IPS DF 4.7 (cell line): ENCODE measurements around the gene LRP1B.
"Not testable (repeated sequence)": the region's sequence is repeated elsewhere in the genome, so short reads cannot be mapped to it uniquely, and the experiment has no call there.

Experiments
- DNase-seq: peaks from one replicate; pipeline ENCODE4 v3.0.0-alpha.2; 2013; ENCODE audit warnings: low spot score; ENCODE audit errors: extremely low read depth

The LRP1B gene

DNA sequence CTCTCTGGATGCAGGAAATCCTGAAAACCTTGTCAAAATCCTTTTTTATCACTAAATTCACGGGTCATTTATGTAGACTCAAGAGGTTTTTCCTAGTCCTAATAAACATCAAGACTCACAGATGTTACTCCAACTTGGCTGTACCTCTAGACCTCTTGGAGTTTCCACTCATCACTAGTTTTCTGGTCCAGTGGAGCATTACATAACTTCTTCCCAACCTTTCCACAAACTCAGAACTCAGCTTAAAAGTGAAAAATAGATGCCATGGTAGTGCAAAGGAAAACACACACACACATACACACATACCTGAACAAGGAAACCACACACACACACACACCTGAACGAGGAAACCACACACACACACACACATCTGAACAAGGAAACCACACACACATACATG, 807.2 kb downstream of the LRP1B start:
- no peak for DNase-seq

DNA sequence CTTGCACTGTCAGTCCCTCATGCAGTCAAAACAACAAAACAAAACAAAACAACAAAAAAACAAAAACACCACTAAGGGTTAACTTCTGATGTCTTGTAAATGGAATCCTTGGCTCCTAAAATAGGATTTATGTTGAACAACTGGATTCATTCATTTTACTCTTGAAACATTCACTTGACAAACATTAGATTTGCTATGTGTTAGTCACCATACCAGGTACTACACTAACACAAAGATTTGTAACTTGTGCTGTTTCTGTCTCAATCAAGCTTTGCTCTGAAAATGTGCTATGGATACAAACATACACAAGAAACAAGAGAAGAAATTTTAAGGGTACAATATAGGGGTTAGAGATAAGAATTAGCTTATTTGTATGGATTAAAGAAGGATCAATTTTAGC, 812.8 kb downstream of the LRP1B start:
- no peak for DNase-seq

DNA sequence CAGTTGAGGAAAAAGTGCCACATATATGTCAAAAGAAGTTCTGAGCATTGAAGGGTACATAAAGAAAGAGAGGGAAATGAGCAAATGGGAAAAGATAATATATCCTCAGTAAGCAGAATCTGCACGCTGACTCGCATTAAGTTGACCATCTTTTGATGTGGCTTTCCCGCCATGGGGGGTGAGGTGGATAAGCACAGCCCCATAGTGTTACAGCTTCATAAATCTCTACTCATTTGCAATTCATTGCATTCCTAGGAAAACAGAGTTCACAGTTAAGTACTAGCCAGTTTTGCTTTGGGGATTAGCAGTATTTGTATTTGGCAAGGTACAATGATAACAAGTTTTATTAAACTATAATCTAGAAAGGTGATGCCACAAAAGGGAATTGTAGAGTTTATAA, 814.2 kb downstream of the LRP1B start:
- DNase-seq, result no peak

DNA sequence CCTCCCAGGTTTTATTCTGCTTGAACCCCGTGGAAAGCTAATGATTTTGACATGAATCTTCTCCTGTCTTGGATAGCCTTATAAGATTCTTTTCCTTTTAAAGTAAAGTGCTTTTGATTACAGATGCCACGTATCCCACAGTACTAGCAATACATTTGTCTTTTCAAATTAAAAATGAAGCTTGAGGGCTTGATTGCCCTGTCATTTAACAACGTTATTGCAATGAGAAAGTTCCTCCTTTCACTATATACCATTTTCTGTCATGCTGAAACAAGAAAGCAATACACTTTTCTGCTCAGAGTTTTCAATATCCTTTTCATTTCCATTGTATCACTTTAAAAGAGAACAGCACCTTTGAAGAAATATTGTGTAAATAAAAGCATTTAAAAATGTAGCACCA, 814.7 kb downstream of the LRP1B start:
- DNase-seq, result no peak

DNA sequence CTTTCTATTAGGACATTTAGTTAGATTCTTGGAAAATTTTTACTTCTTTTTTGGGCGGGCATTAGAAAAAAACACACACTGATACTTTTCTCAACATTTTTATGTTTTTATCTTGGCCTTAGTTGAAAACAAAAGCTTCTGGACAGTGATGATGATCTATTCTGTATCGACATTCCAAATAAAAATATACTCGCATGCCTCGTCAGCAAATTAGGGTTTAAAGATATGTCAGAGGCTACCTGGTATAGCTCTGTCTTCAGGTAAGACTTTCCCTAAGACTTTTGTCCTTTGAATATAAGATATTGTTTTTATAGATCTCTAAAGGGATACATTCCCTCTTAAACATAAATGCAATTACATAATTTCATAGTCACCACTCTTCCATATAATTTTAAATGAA, 816.8 kb downstream of the LRP1B start:
- no peak for DNase-seq

DNA sequence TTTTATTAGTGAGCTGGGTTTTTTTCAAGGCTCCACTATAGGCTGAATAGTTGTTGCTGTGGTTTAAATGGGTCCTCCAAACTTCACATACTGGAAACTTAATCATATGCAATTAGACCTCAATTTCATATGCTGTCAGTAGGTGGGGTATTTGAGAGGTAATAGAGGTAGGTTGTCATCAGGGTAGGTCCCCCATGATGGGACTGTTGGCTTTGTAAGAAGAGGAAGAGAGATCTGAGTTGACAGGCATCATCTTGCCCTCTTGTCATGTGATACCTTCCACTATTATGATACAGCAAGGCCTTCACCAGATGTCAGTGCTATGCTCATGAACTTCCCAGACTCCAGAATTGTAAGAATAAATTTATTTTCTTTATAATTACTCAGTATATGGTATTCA, 819.4 kb downstream of the LRP1B start:
- no peak for DNase-seq

DNA sequence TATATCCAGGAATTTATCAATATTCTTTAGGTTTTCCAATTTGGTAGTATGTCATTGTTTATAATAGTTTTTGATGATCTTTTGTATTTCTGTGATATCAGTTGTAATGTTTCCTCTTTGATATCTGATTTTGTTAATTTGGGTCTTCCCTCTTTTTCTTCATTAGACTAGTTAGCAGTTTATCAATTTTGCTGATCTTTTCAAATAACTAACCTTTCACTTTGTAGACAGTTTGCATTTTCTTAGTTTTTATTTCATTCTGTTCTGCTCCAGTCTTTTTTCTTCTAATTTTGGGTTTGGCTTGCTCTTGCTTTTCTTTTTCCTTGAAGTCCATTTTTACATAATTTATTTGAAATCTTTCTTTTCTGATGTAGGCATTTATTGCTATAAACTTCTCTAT, 824.4 kb downstream of the LRP1B start:
- no peak for DNase-seq

DNA sequence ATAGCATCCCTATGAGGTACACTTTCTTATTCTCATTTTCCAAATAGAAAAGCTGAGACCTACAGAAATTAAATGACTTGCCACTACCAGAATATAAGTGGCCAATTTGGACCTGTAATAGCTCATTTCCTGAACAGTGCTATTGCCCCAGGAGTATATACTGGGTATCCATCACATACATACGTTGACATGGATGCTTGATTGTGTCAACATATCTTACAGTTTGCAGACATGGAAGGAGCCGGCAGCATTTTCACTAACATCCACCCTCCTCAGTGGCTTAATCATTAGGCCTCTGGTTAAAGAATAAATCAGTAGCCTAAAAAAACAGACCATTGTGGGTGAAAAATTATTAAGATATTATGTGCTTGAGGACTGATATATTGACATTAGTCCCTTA, 829.3 kb downstream of the LRP1B start:
- DNase-seq, result no peak

DNA sequence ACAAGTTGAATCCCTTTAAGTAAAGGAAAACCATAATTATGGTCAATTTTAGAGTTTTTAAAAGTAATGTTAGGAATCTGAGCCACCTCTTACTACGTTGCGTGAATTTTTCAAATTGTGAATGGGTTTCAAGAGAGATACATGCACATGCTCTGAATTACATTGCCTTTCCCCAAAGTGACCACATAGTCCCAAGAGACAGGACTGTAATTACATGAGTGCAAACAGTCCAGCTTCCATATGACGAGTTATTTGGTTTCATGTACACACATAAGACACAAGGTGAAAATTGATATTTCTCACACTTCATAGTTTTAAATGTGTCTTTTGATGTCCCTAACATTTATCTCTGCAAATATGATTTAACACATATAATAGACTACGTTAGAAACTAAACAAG, 850.8 kb downstream of the LRP1B start:
- no peak for DNase-seq

DNA sequence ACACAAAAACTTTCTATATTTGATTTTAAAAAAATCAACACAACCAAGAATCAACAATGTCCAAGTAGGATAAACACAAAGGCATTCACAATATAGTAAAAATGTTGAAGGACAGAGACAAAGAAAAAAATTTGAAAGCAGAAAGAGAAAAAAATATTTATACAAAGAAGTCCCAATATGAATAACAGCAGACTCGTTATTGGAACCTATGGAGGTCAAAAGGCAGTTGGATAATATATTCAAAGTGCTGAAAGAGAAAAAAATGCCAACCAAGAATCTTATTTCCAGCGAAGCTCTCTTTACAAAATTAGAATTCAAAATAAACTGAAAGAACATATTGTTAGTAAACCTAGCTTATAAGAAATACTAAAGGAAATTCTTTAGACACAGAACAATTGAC, 859.5 kb downstream of the LRP1B start:
- DNase-seq, result no peak

DNA sequence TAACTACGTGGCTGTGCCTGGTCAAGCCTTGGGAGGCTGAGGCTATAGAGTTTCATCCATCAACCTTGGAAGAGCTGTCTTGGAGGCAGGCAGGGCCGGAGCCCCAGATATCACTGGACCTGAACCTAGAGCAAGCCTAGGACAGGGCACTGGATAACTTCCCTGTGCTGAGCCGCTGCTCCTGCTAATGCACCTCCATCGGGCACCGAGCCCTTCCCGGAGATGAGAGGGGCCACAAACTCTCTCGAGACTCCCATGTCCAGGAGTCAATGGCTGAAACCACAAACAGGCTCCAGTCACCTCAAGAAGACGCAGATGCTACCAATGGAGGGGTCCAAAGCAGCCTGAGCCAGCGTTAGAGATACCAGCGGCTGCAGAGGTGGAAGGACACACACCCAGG, 866.0 kb downstream of the LRP1B start:
- no peak for DNase-seq

DNA sequence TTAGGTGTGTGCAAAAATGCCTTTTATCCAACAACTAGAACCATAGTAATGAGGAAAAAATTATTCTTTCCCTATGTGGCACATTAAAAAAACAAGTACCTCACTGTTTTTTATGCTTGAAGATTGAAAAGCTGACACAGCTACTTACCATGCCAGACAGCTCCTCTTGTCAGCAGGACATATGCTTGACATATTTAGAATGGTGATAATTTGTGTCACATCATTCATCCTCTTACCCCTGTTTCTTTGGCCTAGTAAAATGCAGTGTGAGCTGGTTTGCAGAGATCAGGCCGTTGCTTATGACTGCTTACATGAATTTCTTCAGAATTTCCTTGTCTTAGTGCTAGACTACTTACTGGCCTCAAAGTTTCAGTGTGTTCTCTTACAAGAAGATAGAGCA, 869.9 kb downstream of the LRP1B start:
- DNase-seq, result no peak

DNA sequence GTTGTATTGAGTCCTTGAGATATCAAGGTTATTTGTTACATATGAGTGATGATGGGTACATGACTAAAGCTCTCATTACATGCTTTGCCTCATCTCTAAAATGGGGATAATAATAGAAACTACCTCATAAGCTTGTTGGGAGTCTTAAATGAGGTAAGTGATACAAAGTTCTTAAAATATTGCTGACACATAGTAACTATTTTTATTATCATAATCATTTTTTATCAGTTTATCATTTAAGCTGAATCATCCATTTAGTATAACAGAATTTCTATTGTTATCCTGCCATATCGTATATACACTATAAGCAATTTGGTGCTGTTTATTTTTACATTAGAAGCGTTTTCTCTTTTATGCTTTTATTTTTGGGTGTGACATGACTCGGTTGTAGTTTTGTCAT, 871.1 kb downstream of the LRP1B start:
- no peak for DNase-seq

DNA sequence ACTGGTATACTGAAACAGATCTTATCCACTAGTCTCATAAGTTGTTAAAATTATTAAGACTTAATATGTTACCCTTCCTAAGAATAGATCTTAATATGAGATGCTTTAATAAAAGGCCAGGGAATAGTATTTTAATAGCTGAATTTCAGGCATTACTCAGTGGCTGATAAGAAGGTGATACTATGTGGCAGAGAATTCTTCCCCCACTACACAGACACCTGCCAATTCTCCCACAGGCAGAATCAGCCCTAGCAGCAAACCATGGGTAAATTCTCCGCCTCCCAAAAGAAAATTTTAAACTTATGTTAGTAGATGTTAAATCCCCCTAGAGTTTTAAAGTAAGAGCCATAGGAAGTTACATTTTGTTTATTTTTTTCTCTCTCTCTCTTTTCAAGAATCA, 888.8 kb downstream of the LRP1B start:
- DNase-seq, result no peak

DNA sequence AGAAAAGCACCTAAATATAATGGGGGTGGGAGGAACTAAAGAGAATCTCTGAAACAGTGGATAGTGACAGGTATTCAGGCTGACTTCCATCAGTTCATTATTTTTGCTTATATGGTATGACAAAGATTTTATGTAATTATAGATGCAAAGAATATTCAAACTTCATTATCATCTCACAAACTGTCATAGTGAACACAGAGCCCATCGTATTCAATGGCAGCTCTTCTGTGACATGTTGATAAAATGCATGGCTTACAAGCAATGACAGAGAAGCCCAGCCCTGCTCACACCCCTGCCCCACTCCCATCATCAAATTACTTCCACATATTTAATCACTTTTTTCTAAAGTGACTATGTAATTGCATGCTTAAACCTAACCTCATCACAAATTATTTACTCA, 904.3 kb downstream of the LRP1B start:
- no peak for DNase-seq

DNA sequence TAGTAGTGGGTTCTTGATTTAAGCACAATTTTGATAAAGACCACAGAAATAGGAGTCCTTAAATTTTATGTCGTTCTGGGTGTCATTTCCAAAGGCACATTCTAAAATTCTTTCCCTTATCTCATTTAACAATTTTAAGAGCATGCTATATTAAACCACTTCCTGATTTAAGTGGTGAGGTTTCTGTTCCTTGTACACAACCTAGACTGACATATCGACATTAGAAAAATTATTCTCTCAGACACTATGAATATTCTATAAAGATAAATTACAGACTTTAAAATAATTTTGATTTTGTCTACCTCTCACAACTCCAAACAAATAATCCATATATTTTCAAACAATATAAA, 923.8 kb downstream of the LRP1B start:
- no peak for DNase-seq

DNA sequence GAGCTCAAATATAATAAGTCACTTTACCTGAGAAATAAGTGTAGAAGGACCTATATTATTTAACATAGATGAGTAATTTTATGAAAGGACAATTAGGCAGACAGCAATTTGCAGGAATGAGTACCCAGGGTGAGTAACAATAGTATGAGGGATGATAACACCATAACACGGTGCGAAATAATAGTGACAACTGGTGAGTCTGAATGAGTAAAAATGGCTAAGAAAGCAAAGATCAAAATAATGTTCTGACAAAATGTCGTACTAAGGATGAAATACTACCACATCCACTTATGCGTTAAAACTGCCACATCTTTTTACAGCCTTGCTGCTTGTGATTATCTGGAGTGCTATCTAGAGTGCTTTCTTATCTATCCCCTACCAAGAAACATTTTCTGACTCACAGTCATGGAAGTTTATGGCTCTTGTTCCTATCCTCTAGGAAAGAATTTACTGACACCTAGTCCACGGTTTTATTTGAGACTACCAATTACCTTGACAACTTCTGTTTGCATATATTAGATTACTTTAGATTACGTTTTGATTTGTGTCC, 929.7 kb downstream of the LRP1B start:
- no peak for DNase-seq

DNA sequence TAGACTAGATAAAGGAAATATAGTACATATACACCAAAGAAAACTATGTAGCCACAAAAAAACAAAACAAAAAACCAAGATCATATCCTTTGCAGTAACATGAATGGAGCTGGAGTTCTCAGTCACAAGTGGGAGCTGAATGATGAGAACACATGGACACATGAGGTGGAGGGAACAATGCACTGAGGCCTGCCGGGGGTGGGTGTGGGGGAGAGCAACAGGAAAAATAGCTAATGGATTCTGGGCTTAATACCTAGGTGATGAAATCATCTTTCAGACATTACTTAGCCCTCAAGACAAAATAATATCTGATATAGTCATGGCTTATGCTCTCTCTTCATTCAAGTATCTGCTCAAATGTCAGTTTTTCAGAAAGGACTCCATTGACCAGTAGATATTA, 930.6 kb downstream of the LRP1B start:
- DNase-seq, result no peak

DNA sequence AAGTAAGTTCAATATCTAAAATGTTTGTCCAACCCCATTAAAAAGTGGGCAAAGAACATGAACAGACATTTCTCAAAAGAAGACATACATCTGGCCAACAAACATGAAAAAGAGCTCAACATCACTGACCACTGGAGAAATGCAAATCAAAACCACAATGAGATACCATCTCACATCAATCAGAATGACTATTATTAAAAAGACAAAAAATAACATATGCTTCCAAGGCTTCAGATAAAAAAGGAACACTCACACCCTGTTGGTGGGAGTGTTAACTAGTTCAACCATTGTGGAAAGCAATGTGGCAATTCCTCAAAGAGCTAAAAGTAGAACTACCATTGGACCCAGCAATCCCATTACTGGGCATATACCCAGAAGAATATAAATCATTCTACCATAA, 931.1 kb downstream of the LRP1B start:
- DNase-seq, result no peak

DNA sequence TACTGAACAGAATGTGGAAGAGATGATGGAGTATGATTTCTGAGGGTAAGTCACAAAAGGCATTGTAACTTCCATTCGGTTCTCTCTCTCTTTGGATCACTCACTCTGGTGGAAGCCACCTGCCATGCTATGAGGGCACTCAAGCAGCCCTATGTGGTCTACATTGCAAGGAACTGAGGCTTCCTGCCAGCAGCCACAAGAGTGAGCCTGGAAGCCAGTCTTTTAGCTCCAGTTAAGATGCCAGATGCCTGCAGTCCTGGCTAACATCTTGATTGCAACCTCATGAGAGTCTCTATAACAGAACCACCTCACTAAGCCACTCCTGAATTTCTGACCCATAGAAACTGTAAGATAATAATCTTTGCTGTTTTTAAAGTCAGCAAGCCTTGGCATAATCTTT, 935.7 kb downstream of the LRP1B start:
- no peak for DNase-seq

DNA sequence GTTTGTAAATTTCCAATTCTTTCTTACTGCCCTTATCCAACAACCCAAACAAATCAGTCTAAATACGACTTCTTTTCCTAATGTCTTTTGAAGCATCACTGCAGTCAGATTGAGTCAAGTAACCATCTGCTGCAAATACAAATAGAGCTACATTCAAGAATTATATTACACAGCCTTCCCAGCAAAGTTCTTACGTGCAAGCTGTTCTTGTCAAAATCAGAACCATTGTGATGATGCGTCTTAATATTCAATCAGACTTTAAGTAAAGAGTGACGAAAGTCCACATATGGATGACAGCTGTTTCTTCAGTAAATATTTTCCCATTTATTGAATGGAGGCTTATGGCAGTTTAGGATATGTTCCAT, 943.8 kb downstream of the LRP1B start:
- DNase-seq, result no peak

DNA sequence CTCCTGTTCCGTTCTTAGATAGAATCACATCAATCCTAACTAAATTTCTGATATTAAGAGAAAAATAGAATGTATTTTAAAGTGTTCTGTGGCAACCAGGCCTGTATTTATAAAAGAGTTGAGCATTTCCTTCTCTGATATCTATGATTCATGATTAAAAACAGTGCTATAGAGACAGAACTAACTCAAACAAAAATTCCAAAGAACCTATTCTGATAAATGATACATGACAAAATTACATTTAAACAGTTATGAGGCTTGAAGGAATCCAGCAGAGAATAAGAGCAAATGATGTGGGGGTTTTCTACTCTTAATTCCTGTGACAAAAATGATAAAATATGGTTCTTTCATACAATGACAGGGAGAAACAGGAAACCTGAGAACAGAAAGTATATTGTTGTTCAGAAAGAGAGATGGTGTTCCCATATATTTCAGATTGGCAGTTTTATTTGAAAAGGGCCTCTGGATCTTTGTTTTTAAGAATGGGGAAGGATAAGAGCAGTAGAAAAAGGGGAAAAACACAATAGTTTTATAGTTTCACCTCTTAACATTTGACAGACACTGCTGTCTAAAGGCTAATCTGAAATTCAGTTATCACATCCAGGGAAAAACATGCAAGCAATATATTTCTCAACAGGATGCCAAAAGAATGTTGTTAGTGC, 944.3 kb downstream of the LRP1B start:
- DNase-seq, result no peak

DNA sequence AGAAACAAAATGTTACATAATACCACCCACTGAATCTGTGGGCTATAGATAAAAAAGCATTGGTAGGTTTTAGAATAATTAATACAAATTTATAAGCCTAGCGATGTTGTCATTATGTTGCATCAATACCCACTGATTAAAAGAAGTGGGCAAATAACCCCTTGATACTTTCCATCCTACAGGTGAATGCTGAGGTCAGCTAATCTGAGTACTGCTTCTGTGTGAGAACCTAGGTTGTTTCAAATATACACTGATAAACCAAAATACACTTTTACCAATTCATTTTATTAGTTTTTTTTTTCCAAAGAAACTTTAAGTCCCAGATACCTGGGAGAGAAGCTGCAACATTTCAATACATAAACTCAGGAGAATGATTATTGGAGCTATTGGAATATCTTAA, 948.6 kb downstream of the LRP1B start:
- DNase-seq, result no peak

DNA sequence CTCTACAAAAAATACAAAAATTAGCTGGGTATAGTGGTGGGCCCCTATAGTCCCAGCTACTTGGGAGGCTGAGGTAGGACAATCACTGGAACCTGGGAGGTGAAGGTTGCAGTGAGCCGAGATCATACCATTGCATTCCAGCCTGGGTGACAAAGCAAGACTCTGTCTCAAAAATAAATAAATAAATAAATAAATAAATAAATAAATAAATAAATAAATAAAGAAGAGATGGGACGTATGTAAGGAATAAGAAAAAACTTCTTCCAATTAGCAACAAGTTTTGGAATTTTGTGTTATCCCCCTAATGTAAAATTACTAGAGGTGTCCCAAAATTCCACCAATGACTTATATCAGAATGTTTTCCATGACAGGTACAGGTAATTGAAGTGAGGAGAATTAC, 961.7 kb downstream of the LRP1B start:
- DNase-seq, result not testable (repeated sequence)
